GM21619 (cell line): ENCODE results near the gene MYOCD.

Source experiments
- ATAC-seq: cut with Tn5 transposase; IDR thresholded peaks from one replicate; pipeline ENCODE4 v1.9.1; 2021; ENCODE audit not compliant: unreplicated experiment

Gene MYOCD

GRCh38 chr17:12640364-12640763, 25.3 kb upstream of the MYOCD start:
- ATAC-seq: no peak

GRCh38 chr17:12641084-12641483, 24.6 kb upstream of the MYOCD start:
- no peak for ATAC-seq

- ATAC-seq: no peak
These were observed 23.7 kb upstream of the MYOCD start for GRCh38 chr17:12642034-12642433.

GRCh38 chr17:12643822-12644221, 21.9 kb upstream of the MYOCD start:
- ATAC-seq: no peak

- no peak for ATAC-seq
These were observed 21.1 kb upstream of the MYOCD start for GRCh38 chr17:12644623-12645022.

GRCh38 chr17:12646761-12647422, 18.8 kb upstream of the MYOCD start:
- ATAC-seq: no peak

- no peak for ATAC-seq
These were observed 17.2 kb upstream of the MYOCD start for GRCh38 chr17:12648498-12648897.

GRCh38 chr17:12655936-12656335, 9.8 kb upstream of the MYOCD start:
- ATAC-seq: no peak

- ATAC-seq: no peak
These were observed 9.3 kb upstream of the MYOCD start for GRCh38 chr17:12656354-12656753.

GRCh38 chr17:12659500-12659899, 6.2 kb upstream of the MYOCD start:
- ATAC-seq: no peak

GRCh38 chr17:12664252-12664651, 1.4 kb upstream of the MYOCD start:
- no peak for ATAC-seq

- ATAC-seq: no peak
These were observed 812 bp upstream of the MYOCD start for GRCh38 chr17:12664894-12665262.

- no peak for ATAC-seq
These were observed 1.0 kb downstream of the MYOCD start for GRCh38 chr17:12666718-12667117.

GRCh38 chr17:12667299-12667958, 1.7 kb downstream of the MYOCD start:
- no peak for ATAC-seq

- ATAC-seq: no peak
These were observed 6.2 kb downstream of the MYOCD start for GRCh38 chr17:12671906-12672305.

- ATAC-seq: no peak
These were observed 7.3 kb downstream of the MYOCD start for GRCh38 chr17:12672947-12673346.

- no peak for ATAC-seq
These were observed 8.1 kb downstream of the MYOCD start for GRCh38 chr17:12673788-12674187.

GRCh38 chr17:12680407-12680897, 14.8 kb downstream of the MYOCD start:
- no peak for ATAC-seq

- no peak for ATAC-seq
These were observed 15.3 kb downstream of the MYOCD start for GRCh38 chr17:12680993-12681392.

- ATAC-seq: no peak
These were observed 17.6 kb downstream of the MYOCD start for GRCh38 chr17:12683299-12683698.

- no peak for ATAC-seq
These were observed 20.8 kb downstream of the MYOCD start for GRCh38 chr17:12686486-12686885.

- ATAC-seq: no peak
These were observed 22.7 kb downstream of the MYOCD start for GRCh38 chr17:12688382-12688781.

GRCh38 chr17:12691173-12691572, 25.5 kb downstream of the MYOCD start:
- ATAC-seq: no peak
